K562 (cell line): ENCODE results near the gene NASP. TPM values are rescaled to one million over a fixed set of nuclear protein-coding genes. Genes with fewer than 3 reads are reported as not detected.
A peak's percentile ranks its signal among the peaks of the same experiment; 100 is the strongest.

Experiments
- E2F5 ChIP-seq: sonication (generic); formaldehyde crosslinking; IDR thresholded peaks from 2 replicates; pipeline ENCODE4 v1.8.0; 2022; ENCODE audit warnings: mild to moderate bottlenecking, missing genetic modification reagents
- ELF2 ChIP-seq: fragments of 250-450 bp; sonication (Bioruptor Pico); IDR thresholded peaks from 2 replicates; pipeline ENCODE4 v1.5.0; 2021; ENCODE audit warnings: mild to moderate bottlenecking
- IRF2 ChIP-seq: sonication (generic); formaldehyde crosslinking; IDR thresholded peaks from 2 replicates; pipeline ENCODE4 v1.8.1; 2022; ENCODE audit warnings: mild to moderate bottlenecking, missing genetic modification reagents
- KHSRP ChIP-seq: fragments of 450-650 bp; IDR thresholded peaks from 2 replicates; pipeline ENCODE4 v1.6.1; 2017
- MLLT1 ChIP-seq, 2 experiments: fragments of 450-650 bp; IDR thresholded peaks; 2 replicates each; pipeline ENCODE4 v1.6.1; 2016
- PKNOX1 ChIP-seq: fragments of 450-650 bp; IDR thresholded peaks from 2 replicates; pipeline ENCODE4 v1.6.1; 2016
- RFX1 ChIP-seq: fragments of 450-650 bp; IDR thresholded peaks from 2 replicates; pipeline ENCODE4 v1.6.1; 2016; ENCODE audit warnings: mild to moderate bottlenecking, moderate library complexity
- SOX6 ChIP-seq: fragments of 450-650 bp; IDR thresholded peaks from 2 replicates; pipeline ENCODE4 v1.6.1; 2014; ENCODE audit warnings: mild to moderate bottlenecking
- SP1 ChIP-seq: sonication (generic); formaldehyde crosslinking; IDR thresholded peaks from 2 replicates; pipeline ENCODE4 v1.8.1; 2022; ENCODE audit warnings: mild to moderate bottlenecking, missing genetic modification reagents
- TEAD2 ChIP-seq: fragments of 450-650 bp; IDR thresholded peaks from 2 replicates; pipeline ENCODE4 v1.6.1; 2016; ENCODE audit warnings: missing genetic modification characterization, control low read depth, missing compliant biosample characterization
- U2AF1 ChIP-seq: fragments of 200-400 bp; formaldehyde crosslinking; optimal IDR thresholded peaks from 2 replicates; pipeline ENCODE3; 2017; ENCODE audit warnings: mild to moderate bottlenecking, low read depth, low read length, moderate library complexity
- XRCC4 ChIP-seq: IDR thresholded peaks from one replicate; pipeline ENCODE4 v1.6.1; 2011; ENCODE audit not compliant: insufficient read depth, insufficient read length; ENCODE audit errors: extremely low read depth
- ZNF184 ChIP-seq: sonication (generic); formaldehyde crosslinking; IDR thresholded peaks from 2 replicates; pipeline ENCODE4 v1.5.0; 2020; ENCODE audit warnings: missing genetic modification reagents
- ZNF592 ChIP-seq: fragments of 450-650 bp; IDR thresholded peaks from 2 replicates; pipeline ENCODE4 v1.6.1; 2017; ENCODE audit warnings: antibody characterized with exemption, mild to moderate bottlenecking
- ZNF740 ChIP-seq, 3 experiments: fragments of 200-800 bp in 1 of 3; sonication (Bioruptor generic) in 1 of 3; sonication (generic) in 1 of 3; formaldehyde crosslinking in 1 of 3; IDR thresholded peaks; 2 replicates each; pipeline versions ENCODE4 v1.6.1 to v1.8.0; 2016 to 2022; ENCODE audit warnings: mild to moderate bottlenecking in 2 of 3, missing compliant biosample characterization in 2 of 3, missing genetic modification characterization in 2 of 3, missing genetic modification reagents in 1 of 3
- polyA plus RNA-seq, 8 experiments: library from polyadenylated mRNA; depleted of rRNA in 4 of 8; stranded (reverse) in 5 of 8; unstranded in 3 of 8; fragments of >200 nt; fragmentation: Nextera tagmentation in 2 of 8; fragmentation: Illumina TruSeq in 1 of 8; extraction: Ambion mirVana in 2 of 8; extraction: Trizol in 1 of 8; gene quantifications; 2 replicates each; pipeline versions ENCODE4 v1.2.1 to v1.2.3, GENCODE V29; 2011 to 2014; ENCODE audit warnings: inconsistent platforms in 1 of 8, missing spikeins in 1 of 8
- total RNA-seq, 7 experiments: library from RNA; depleted of rRNA in 6 of 7; stranded (reverse); fragments of >200 nt in 6 of 7; fragmentation: Illumina TruSeq in 2 of 7; extraction: Trizol in 2 of 7; gene quantifications; 2 replicates each; pipeline versions ENCODE4 v1.2.1 to v1.2.3, GENCODE V29; 2011 to 2021; ENCODE audit warnings: low replicate concordance in 1 of 7

NASP gene
- total and polyA plus RNA-seq, 9 of the 15 experiments (the other 6 are each of a cell fraction or from before 2014, with no cell fraction given), result 199 to 578 (median 419) TPM

GRCh38 chr1:45584351-45585109 lies 689 bp downstream of the NASP start (continued):
- peak; percentile 30; the same call in 1 of the 2 replicates for TF ChIP-seq ZNF740 (CRISPR knock-in tag; IDR thresholded peaks at IDR 0.05)
- no peak for TF ChIP-seq ZNF740 (tag; IDR thresholded peaks at IDR 0.05)
- TF ChIP-seq XRCC4, result no peak
- no peak for TF ChIP-seq TEAD2 (tag)
- TF ChIP-seq RFX1, result peak; percentile 82
- TF ChIP-seq U2AF1, result peak; percentile 62
- peak; percentile 68; the same call in 1 of the 2 replicates for TF ChIP-seq E2F5 (CRISPR knock-in tag)
- 0 out of 4 replicates have a peak, but pooled peaks of 1 of the 2 experiments have one; percentile 8 for TF ChIP-seq MLLT1 (IDR thresholded peaks at IDR 0.05)
- 0 out of 2 replicates have a peak, but pooled peaks have one; percentile 7 for TF ChIP-seq ELF2
- TF ChIP-seq ZNF592, result no peak
- TF ChIP-seq PKNOX1, result 0 out of 2 replicates have a peak, but pooled peaks have one; percentile 50
- TF ChIP-seq KHSRP, result no peak
- peak; percentile 80 for TF ChIP-seq SP1 (CRISPR knock-in tag)
- no peak for TF ChIP-seq IRF2 (CRISPR knock-in tag)
- no peak for TF ChIP-seq ZNF184 (CRISPR knock-in tag)
- TF ChIP-seq SOX6, result peak; percentile 60
